SK-N-SH (cell line): ENCODE measurements around the gene NTMT1.

Experiments
- EZH2phosphoT487 ChIP-seq: fragments of 200-600 bp; sonication (generic); IDR thresholded peaks from 2 replicates; pipeline ENCODE4 v1.6.1; 2017; ENCODE audit warnings: low read depth, mixed run types, mild to moderate bottlenecking, antibody characterized with exemption, moderate library complexity, borderline replicate concordance
- MAX ChIP-seq: IDR thresholded peaks from 2 replicates; pipeline ENCODE4 v1.4.0; 2012; ENCODE audit warnings: low read depth
- MXI1 ChIP-seq: IDR thresholded peaks from 2 replicates; pipeline ENCODE4 v1.6.1; 2012; ENCODE audit warnings: mild to moderate bottlenecking, low read depth, low read length, improper control_type of control experiment
- RFX5 ChIP-seq: IDR thresholded peaks from 2 replicates; pipeline ENCODE4 v1.6.1; 2012; ENCODE audit warnings: mild to moderate bottlenecking, improper control_type of control experiment, low read length
- RXRA ChIP-seq: IDR thresholded peaks from 2 replicates; pipeline ENCODE4 v1.4.0; 2012; ENCODE audit warnings: low read depth, mild to moderate bottlenecking, borderline replicate concordance
- SIN3A ChIP-seq: IDR thresholded peaks from 2 replicates; pipeline ENCODE4 v1.6.1; 2012; ENCODE audit warnings: low read depth, mild to moderate bottlenecking, low read length, moderate library complexity, borderline replicate concordance
- YY1 ChIP-seq: IDR thresholded peaks from 2 replicates; pipeline ENCODE4 v1.4.0; 2012; ENCODE audit warnings: low read depth, mild to moderate bottlenecking
- TF ChIP-seq, protein P1 (sequence below): fragments of 200-600 bp; sonication (generic); IDR thresholded peaks from 2 replicates; pipeline ENCODE4 v1.6.1; 2017; ENCODE audit warnings: antibody characterized with exemption, mild to moderate bottlenecking, moderate library complexity

GRCh38 chr9:129671065-129671464 lies 45.1 kb downstream of the NTMT1 start:
- no peak for TF ChIP-seq MXI1
- TF ChIP-seq, protein P1, sequence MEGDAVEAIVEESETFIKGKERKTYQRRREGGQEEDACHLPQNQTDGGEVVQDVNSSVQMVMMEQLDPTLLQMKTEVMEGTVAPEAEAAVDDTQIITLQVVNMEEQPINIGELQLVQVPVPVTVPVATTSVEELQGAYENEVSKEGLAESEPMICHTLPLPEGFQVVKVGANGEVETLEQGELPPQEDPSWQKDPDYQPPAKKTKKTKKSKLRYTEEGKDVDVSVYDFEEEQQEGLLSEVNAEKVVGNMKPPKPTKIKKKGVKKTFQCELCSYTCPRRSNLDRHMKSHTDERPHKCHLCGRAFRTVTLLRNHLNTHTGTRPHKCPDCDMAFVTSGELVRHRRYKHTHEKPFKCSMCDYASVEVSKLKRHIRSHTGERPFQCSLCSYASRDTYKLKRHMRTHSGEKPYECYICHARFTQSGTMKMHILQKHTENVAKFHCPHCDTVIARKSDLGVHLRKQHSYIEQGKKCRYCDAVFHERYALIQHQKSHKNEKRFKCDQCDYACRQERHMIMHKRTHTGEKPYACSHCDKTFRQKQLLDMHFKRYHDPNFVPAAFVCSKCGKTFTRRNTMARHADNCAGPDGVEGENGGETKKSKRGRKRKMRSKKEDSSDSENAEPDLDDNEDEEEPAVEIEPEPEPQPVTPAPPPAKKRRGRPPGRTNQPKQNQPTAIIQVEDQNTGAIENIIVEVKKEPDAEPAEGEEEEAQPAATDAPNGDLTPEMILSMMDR: no peak
- no peak for TF ChIP-seq MAX
- TF ChIP-seq RFX5: no peak
- no peak for TF ChIP-seq RXRA
- TF ChIP-seq SIN3A: no peak
- no peak for TF ChIP-seq EZH2phosphoT487
- no peak for TF ChIP-seq YY1
